GM21576 (cell line): ENCODE measurements around the gene PTTG1IP.

Source experiments
- ATAC-seq: cut with Tn5 transposase; IDR thresholded peaks from one replicate; pipeline ENCODE4 v1.9.1; 2021; ENCODE audit warnings: mild to moderate bottlenecking, moderate library complexity; ENCODE audit not compliant: unreplicated experiment

Gene PTTG1IP

DNA sequence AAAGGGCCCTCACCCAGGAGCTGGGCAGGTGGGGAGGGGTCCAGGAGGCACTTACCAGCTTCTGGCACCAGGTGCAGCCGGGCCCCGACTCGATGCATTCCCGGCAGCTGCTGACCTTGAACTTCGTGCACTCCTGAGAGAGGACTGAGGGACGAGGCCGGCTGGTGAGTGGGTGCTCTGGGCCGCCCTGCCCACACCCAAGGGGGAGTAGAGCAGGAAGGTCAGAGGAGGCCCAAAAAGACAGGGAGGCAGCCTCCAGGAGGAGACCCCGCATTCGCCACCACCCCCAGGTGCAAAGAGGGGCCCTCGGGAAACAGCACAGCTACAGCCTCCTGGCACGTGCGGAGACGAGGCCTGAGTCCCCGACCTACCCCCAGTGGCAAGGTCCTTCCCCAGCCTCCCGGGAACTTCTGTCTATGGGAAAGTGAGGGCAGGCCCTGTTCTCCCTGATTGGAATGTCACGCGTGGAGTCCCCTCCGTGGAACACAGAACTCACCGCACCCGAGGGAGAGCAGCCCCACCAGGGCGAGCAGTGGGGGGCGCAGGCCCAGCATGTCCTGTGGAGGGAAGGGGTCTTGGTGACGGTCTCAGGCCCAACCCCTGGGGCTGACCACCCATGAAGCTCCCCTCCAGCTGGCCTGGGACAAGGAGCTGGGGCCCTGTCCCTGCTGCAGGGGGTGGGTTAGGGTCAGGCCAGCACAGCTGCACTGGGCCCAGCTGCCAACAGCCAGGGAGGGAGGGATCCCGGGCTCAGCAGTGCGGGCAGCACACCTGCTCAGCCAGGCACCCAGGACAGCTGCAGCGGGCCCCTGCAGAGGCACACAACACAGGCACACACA, 37.0 kb upstream of the PTTG1IP start:
- ATAC-seq: no peak

DNA sequence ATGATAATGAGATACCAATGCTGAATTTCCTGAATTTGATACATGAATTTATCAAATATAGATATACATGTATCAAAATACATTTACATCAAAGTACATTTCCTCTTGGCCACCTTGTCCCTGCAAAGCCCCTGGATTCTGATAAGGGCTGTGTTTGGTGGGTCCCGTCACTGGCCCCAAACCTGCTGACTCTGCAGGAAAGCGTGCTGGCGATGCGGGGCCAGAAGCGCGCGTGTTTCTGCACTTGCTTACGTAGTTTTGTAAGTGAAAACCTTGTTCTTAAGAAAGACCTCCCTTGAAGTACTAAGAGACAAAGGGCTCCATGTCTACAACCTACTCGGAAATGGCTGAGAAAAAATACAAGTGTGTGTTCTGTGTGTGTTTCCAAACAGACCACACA, 36.2 kb upstream of the PTTG1IP start:
- no peak for ATAC-seq

DNA sequence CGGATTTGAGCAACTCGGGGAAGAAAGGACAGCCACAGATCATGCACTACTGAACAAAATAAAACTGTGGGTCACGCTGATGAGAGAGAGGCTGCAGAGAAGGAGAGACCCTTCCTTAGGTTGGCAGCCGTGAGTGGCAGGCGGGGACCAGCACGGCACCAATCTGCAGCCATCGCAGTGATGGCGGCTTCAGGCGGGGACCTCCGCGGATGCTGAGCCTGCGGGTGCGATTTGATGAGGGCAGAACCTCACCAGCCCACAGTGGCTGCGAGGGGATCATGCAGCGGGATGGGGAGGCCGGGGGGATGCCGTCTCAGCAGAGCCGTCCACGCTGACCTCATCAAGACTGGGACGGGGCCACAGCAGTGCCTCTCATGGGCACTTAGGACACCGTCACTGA, 35.4 kb upstream of the PTTG1IP start:
- no peak for ATAC-seq

DNA sequence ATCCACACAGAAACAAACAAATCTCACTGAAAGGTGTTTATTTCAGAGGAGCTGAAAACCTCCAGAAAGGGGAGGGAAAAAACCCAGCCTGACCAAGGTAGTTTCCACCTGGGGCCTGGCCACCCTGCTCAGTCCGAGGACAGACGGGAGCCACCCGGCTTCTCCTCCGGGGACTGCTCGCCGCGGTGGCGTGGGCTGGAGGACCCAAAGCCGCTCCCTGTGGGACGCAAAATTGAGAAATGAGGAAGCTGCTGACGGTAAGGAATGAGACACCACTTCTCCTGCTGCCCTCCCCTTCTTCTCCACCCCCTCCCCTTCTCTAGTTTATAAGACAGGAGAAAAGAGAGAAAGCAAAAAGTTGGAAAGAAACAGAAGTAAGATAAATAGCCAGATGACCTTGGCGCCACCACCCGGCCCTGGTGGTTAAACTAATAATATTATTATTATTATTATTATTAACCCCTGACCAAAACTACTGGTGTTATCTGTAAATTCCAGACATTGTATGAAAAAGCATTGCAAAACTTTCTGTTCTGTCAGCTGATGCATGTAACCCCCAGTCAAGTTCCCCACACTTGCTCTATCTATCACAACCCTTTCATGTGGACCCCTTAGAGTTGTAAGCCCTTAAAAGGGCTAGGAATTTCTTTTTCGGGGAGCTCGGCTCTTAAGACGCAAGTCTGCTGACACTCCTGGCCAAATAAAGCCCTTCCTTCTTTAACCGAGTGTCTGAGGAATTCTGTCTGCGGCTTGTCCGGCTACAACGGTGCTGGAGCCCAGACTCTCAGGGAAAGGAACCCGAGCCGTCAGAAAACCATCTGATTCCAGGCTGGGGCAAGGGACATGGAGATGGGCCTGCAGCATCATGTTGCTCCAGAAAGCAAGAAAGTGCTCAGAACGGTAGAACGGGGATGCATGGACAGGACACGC, 34.7 kb upstream of the PTTG1IP start:
- ATAC-seq: no peak

DNA sequence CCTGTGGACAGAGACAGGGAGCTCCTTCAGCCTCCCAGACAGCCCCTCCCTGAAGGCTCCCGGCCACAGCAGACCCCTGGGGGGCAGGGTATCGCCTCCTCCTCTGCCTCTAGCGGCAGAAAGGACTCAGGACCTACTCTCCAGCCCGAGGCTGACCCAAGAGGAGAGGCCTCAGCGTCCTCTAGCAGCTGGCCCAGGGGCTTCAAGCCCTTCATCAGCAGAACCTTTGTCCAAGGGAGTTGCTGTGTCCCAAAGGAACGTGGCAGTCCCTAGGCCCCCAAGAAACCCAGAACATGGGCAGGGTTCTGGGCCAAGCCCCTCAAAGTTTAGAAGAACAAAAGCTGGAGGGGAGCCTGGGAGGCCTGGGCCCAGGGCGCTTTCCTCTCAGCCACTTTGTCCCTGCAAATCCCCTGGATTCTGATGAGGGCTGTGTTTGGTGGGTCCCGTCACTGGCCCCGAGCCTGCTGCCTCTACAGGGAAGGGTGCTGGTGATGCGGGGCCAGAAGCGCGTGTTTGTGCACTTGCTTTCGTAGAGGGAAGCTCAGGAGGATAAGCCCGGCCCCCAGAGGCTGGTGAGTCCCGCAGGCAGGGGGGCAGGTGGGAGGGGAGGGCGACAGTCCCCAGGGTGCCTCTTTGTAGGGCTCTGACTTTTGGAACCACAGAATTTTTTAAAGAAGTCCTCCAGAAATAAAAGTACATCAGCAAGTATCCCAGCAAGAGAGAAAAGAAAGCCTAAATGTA, 33.9 kb upstream of the PTTG1IP start:
- ATAC-seq: no peak

DNA sequence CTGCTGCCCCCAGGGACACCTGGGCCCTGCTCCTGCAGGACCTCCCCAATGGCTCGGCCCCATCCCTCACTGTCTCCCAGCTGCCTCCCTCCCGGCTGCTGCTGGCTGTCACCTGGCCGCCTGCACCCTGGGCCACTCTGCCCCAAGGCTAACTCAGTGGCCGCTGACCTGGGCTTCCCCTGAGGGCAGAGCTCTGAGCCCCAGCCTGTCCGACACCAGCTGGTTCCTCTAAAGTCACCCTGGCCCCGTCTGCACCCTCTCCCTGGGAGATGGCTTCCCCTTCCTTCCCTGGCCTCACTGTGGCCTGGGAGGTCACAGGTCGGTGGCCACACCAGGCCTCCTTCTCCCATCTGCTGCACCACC, 32.2 kb upstream of the PTTG1IP start:
- no peak for ATAC-seq

DNA sequence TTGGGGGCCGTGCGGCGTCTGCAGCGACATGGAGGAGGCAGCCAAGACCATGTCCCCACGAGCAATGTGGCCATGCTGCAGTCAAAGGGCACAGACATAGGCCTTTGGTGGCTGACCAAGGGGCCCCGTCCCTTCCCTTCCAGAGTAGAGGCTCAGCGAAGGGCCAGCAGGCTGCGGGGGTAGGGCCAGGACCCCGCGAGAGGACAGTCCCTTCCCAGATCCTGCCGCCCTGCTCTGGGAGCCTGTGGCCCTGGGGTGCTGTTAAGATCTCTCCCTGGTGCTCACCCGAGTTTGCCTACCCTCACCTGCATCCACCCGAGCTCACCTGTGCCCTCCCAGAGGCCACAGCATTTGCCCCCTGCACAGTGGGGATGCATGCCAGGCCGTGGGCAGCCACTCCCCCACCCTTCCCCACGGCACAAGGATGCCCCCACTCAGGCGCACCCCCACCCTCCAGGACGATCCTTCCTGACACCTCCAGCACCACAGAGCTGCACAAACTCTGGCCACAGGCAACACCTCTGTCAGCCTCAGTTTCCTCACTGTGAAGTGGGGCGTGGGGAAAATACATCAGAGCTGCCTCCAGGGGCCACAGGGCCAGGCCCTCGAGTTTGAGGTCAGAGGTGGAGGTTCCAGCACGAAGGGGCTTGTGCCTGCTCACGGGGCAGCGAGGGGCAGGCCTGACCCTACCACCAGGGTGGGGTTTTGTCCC, 31.7 kb upstream of the PTTG1IP start:
- ATAC-seq: no peak

DNA sequence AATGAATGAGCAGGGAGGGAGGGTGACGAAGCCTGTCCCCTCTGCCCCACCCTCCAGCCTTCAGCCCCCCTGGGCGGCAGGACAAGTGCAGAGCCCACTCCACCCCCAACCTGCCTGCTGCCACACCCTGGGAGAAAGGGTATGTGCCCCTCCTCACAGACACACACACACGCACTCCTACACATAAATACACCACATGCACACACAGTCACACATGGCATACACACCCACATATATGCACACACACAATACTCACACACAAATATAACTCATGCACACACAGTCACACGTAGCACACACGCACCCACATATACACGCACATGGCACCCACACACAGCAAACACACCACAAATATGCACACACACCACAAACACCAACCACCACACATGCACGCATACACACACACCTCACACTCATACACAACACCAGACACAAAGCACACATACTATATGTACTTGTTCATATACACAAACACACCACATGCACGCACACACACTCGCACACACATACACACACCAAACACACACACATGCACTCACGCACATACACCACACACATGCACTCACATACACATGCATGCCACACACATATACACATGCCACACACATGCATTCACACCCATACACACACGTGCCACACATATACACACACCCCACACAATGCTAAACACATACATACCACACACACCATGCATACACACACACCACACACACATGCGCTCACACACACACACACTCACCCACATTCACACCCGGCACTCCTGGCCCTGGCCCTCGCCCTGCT, 30.8 kb upstream of the PTTG1IP start:
- no peak for ATAC-seq

DNA sequence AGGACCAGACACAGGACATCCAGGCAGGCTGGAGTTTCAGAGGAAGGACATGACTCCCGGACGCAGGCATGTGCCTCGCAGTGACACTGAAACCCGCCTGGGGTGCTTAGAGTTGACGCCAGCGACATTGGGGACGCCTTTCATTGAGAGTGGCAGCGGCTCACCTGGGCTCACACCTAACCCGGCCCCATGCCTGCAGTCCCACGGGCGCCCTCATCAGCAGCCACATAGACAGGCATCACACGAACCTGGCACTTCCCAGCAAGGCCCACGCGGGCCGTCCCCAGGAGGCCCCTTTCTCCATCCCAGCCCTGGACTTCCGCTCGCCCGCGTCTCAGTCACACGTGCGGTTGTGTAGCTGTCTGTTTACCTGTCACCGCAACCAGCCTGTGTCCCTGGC, 30.2 kb upstream of the PTTG1IP start:
- no peak for ATAC-seq

DNA sequence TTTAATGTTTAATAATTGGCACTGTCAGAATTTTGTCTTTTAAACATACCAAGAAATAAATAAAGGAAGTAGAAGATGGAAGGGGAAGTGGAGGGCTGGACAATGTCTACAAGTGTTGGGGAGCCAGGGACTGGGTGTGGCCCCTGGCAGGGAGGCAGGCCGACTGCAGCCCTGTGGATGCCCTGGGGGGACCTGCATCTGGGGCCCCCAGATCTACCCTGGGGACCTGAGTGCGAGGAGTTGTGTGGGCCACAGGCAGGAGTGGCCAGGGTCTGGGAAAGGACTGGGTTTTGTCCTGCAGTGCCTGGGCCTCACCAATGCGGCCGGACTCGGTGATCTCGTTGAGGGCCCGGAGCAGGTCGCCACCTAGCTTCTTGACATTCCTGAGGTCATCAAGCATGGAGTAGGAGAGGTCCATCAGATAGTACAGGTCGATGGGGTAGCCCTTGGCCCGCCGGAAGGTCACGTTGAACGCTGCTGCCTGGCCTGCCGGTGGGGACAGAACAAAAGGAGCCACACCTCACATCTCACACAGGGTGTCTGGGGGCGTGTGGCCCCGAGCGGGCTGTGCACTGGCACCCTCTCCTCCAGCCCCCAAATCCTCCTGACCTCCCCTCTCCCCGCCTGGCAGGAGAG, 29.7 kb upstream of the PTTG1IP start:
- no peak for ATAC-seq

DNA sequence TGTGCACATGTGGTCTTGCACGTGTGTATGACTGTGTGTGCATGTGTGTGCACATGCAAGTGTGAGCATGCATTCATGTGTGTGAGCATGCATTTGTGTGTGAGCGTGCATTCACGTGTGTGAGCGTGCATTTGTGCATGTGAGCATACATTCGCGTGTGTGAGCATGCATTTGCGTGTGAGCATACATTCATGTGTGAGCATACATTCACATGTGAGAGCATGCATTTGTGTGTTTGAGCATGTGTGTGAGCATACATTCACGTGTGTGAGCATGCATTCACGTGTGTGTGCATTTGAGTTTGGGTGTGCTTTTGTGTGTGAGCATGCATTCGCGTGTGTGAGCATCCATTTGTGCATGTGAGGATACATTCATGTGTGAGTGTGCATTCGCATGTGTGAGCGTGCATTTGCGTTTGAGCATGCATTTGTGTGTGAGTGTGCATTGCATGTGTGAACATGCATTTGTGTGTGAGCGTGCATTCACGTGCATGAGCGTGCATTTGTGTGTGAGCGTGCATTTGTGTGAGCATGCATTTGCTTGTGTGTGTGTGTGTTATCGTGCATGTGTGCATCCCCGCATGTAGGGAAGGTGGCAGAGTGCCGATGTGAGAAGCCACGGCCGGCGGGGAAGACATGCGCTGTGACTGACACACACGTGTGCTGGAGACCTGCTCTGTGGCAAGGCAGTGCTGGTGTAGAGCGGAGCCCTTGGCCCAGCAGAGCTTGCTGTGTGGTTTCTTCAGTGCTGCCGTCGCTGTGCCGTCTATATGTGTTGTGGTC, 29.0 kb upstream of the PTTG1IP start:
- ATAC-seq: no peak

DNA sequence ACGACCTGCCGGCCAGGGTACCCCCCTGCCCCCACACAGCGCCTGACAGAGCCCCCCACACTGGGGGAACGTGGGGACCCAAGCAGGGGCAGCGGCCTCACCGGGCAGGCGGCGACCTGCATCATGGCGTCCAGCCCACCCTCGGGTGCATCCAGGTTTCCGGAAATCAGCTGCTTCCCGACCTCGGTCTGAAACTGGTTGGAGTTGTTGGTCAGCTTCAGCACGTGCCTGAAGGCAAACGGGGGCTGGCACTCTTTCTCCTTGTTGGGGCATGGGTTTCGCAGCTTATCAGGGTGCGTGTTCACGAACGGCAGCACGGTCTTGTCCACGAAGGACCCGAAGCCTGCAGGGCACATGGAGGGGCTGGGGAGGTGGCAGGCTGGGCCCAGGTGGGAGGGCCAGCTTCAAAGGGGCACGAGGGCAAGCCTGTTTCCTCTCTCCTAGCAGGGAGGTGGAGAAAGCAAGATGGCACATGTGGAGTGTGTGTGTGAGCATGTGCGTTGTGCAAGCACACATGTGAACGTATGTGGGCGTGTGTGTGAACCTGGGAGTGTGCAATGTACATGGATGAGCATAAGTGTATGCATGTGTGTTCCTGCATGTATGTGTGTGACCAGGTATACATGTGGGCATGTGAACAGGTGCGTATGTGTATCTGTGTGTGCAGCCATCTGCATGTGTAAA, 28.0 kb upstream of the PTTG1IP start:
- no peak for ATAC-seq

DNA sequence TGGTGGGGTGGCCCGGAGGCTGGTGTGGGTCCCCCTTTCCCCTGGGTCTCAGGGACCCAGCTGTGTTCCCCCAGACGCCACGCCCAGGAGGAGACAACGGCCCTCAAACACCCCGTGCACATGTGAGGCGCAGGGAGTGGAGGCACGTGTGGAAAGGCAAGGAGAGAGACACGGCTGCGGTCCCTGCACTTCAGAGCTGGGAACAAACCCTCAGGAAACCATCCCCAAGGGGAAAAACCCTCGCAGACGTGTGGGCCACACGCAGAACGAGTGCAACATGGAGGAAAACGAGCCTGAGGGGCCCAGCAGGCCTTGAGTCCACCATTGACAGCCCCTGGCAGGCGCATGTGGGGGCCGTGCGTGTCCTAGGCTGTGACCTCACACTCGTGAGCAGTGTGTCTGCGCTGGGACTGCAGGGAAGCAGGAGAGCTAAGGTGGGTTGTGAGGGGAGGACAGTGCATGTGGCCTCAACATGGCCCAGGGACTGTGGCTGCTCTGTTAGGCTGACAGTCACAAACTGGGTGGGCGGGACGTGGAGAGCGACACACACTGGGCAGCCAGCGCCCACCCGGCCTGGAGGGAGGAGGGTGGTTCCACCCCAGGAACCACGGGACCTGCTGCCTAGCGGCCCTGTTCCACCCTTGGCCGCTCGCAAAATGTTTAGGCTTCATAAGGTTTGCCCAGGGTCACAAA, 27.2 kb upstream of the PTTG1IP start:
- ATAC-seq: no peak

DNA sequence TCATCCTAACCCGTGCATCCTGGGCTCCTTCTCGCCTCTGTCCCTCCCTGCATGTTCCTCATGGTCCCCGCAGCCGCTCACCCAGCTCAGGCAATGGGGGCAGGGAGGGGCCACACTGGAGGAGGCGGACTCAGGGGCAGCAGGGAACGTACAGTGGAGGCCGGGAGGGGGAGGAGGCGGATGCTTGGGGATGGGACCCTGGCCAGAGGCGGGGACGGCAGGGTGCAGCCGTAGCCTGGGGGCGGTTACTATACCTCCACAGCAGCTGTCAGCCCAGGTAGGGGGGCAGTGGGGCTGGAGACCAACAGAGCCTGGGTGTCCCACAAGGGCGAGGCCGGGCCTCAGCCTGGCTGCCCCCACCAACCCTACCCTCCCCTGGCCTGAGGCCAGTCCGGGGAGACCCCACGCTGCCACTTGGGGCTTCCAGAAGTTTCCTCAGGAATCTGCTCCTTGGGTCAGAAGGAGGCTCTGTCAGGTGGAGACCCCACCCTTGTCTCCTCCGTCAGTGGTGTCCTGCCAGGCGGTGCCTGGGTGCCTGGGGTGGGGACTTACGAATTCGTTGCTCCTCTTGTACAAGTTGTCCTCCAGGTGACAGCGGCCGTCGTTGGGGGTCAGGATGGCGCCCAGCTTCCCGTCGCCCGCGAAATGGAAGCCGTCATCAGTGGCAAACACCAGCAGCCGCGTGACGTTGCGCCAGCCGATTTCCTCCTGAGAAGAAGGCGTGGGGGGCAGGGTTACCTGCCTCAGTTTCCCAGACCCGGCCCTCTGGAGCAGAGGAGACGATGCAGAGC, 26.5 kb upstream of the PTTG1IP start:
- no peak for ATAC-seq

DNA sequence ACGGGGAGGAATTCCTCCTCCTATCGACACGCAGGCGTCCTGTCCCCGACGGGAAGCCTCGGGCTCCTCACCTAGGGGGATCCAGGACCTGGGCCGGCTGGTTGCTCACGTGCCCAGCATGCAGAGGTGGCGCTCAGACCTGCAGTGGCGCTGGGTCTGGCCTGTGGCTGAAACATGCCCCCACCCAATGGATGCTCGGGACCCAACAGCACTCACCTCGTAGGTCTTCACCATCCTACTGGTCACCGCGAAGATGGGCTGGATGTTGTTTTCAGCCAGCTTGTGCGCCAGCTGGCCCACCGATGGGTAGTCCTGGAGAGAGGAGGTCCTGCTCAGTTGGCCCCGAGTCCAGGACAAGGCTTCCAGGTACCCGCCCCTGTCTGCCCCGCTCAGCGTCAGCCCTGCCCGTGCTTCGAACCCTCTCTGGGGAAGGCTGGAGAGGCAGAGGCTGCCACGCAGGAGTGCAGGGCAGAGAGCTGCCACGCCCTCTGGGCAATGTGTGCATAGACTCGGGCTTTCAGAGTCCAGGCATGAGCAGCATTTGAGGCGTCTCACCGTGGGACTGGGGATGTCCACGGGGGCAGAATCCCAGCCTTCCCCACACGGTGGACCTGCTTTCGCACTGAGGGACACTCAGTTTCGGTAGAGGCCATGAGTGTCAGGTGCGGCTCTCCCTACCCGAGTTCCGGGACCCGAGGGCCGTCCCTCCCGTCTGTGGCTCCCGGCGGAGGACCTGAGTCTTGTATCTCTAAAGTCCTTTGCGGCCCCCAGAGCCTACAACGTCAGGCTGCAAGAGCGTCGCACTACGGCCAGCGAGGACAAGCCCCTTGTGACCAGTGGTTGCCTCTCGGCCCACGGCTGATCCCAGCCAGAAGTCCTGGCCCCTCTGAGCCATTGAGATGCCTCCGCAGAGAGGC, 25.6 kb upstream of the PTTG1IP start:
- ATAC-seq: no peak

DNA sequence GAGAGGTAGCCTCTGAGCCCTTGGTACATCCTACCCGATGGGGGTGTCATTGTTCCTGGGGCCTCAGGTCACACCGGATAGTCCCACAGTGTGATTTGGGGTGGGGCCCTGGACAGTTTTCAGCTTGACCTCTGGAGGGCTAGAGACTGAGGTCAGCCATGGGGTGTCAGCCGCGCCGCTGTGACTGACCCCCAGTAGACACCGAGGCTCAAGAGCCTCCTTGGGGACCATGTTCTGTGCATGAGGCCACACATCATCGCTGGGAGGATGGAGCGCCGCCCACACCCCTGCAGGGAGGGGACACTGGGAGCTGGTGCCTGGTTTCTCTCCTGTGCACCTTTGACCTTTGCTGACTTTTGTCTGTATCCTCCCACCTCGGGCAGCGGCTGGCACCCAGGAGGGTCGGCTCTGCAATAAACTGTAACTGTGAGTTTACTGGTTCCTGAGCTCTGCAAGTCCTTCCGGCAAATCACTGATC, 24.6 kb upstream of the PTTG1IP start:
- ATAC-seq: no peak
